ENCODE results near the gene RHPN2. TPM values are rescaled to one million over a fixed set of nuclear protein-coding genes. Genes with fewer than 3 reads are reported as not detected.
"Not testable (repeated sequence)": the region's sequence is repeated elsewhere in the genome, so short reads cannot be mapped to it uniquely, and the experiment has no call there.

Gene RHPN2
- total and polyA plus RNA-seq, 5 donors from 2014 or later = 0.17 to 0.76 (median 0.37) TPM

- Mint-ChIP-seq H3K27me3 (peaks cover 14% of the 10 kb centered on the region), H3K27ac (peak overlapping the region in 1 of 3 donors; percentile 62), H3K4me3 (no peak overlapping the region), H3K9me3 (no peaks in the 10 kb centered on the region), H3K4me1 (no peaks in the 10 kb centered on the region), H3K36me3 (no peaks in the 10 kb centered on the region)
- no peak overlapping the region for H3K27ac ChIP-seq (ENCODE audit: insufficient read depth, low read length, poor library complexity, severe bottlenecking)
- no peaks in the 10 kb centered on the region for H3K36me3 ChIP-seq (ENCODE audit: control insufficient read depth, insufficient read depth, low read length)
- no peak for ATAC-seq (ENCODE audit: low read depth in 2 of 2)
- no peaks in the 10 kb centered on the region for H3K4me1 ChIP-seq (ENCODE audit: control insufficient read depth, insufficient read depth, low read length, poor library complexity, severe bottlenecking)
- H3K9me3 ChIP-seq (ENCODE audit: control insufficient read depth in 2 of 2, low read length in 2 of 2) = no peaks in the 10 kb centered on the region
- DNase-seq = no peak
- H3K27me3 ChIP-seq (ENCODE audit: control insufficient read depth, insufficient read depth, low read length) = no peaks in the 10 kb centered on the region
- no peak overlapping the region for H3K4me3 ChIP-seq (ENCODE audit: low read depth, low read length)
Measured at GRCh38 chr19:33048806-33049676, 15.6 kb downstream of the RHPN2 start.

GRCh38 chr19:33047422-33047821 lies 17.3 kb downstream of the RHPN2 start:
- peaks cover 21% of the 10 kb centered on the region for H3K27me3 Mint-ChIP-seq
- no peaks in the 10 kb centered on the region for H3K4me1 Mint-ChIP-seq
- H3K27me3 ChIP-seq (ENCODE audit: control insufficient read depth, insufficient read depth, low read length) = no peaks in the 10 kb centered on the region
- H3K9me3 Mint-ChIP-seq = no peaks in the 10 kb centered on the region
- H3K4me1 ChIP-seq (ENCODE audit: control insufficient read depth, insufficient read depth, low read length, poor library complexity, severe bottlenecking) = no peaks in the 10 kb centered on the region
- H3K4me3 ChIP-seq (ENCODE audit: low read depth, low read length) = no peak overlapping the region
- DNase-seq = no peak
- no peak overlapping the region for H3K4me3 Mint-ChIP-seq
- ATAC-seq (ENCODE audit: low read depth in 2 of 2) = no peak
- H3K36me3 Mint-ChIP-seq = no peaks in the 10 kb centered on the region
- H3K36me3 ChIP-seq (ENCODE audit: control insufficient read depth, insufficient read depth, low read length) = no peaks in the 10 kb centered on the region
- no peak overlapping the region for H3K27ac Mint-ChIP-seq
- no peak overlapping the region for H3K27ac ChIP-seq (ENCODE audit: insufficient read depth, low read length, poor library complexity, severe bottlenecking)
- H3K9me3 ChIP-seq (ENCODE audit: control insufficient read depth in 2 of 2, low read length in 2 of 2) = no peaks in the 10 kb centered on the region

GRCh38 chr19:33041828-33042160 lies 22.9 kb downstream of the RHPN2 start:
- H3K9me3 ChIP-seq (ENCODE audit: control insufficient read depth in 2 of 2, low read length in 2 of 2); H3K4me3 Mint-ChIP-seq; H3K27me3 ChIP-seq (ENCODE audit: control insufficient read depth, insufficient read depth, low read length); H3K36me3 Mint-ChIP-seq; H3K4me1 ChIP-seq (ENCODE audit: control insufficient read depth, insufficient read depth, low read length, poor library complexity, severe bottlenecking); H3K4me1 Mint-ChIP-seq; DNase-seq; H3K9me3 Mint-ChIP-seq; H3K4me3 ChIP-seq (ENCODE audit: low read depth, low read length); ATAC-seq (ENCODE audit: low read depth in 2 of 2); H3K36me3 ChIP-seq (ENCODE audit: control insufficient read depth, insufficient read depth, low read length); H3K27ac ChIP-seq (ENCODE audit: insufficient read depth, low read length, poor library complexity, severe bottlenecking); H3K27ac Mint-ChIP-seq: not testable (repeated sequence)
- peaks cover 20% of the 10 kb centered on the region for H3K27me3 Mint-ChIP-seq

- H3K4me1 ChIP-seq (ENCODE audit: control insufficient read depth, insufficient read depth, low read length, poor library complexity, severe bottlenecking) = no peaks in the 10 kb centered on the region
- H3K27ac ChIP-seq (ENCODE audit: insufficient read depth, low read length, poor library complexity, severe bottlenecking) = no peak overlapping the region
- H3K4me3 Mint-ChIP-seq = no peak overlapping the region
- H3K9me3 Mint-ChIP-seq = no peaks in the 10 kb centered on the region
- H3K4me3 ChIP-seq (ENCODE audit: low read depth, low read length) = no peak overlapping the region
- peaks cover 14% of the 10 kb centered on the region for H3K27me3 Mint-ChIP-seq
- DNase-seq (no peak), ATAC-seq (ENCODE audit: low read depth in 2 of 2) (no peak)
- H3K4me1 Mint-ChIP-seq = peaks cover 0 to 9% (median 7%) of the 10 kb centered on the region in 4 donors
- no peaks in the 10 kb centered on the region for H3K27me3 ChIP-seq (ENCODE audit: control insufficient read depth, insufficient read depth, low read length)
- no peaks in the 10 kb centered on the region for H3K36me3 ChIP-seq (ENCODE audit: control insufficient read depth, insufficient read depth, low read length)
- H3K36me3 Mint-ChIP-seq = no peaks in the 10 kb centered on the region
- H3K27ac Mint-ChIP-seq = no peak overlapping the region
- no peaks in the 10 kb centered on the region for H3K9me3 ChIP-seq (ENCODE audit: control insufficient read depth in 2 of 2, low read length in 2 of 2)
Measured at GRCh38 chr19:33040994-33041827, 23.5 kb downstream of the RHPN2 start.

- Histone ChIP-seq H3K36me3 (ENCODE audit: control insufficient read depth, insufficient read depth, low read length) (no peaks in the 10 kb centered on the region), H3K9me3 (ENCODE audit: control insufficient read depth in 2 of 2, low read length in 2 of 2) (no peaks in the 10 kb centered on the region), H3K27me3 (ENCODE audit: control insufficient read depth, insufficient read depth, low read length) (no peaks in the 10 kb centered on the region), H3K27ac (ENCODE audit: insufficient read depth, low read length, poor library complexity, severe bottlenecking) (no peak overlapping the region), H3K4me1 (ENCODE audit: control insufficient read depth, insufficient read depth, low read length, poor library complexity, severe bottlenecking) (no peaks in the 10 kb centered on the region), H3K4me3 (ENCODE audit: low read depth, low read length) (no peak overlapping the region)
- peaks cover 0 to 9% (median 7%) of the 10 kb centered on the region in 4 donors for H3K4me1 Mint-ChIP-seq
- H3K4me3 Mint-ChIP-seq = no peak overlapping the region
- peaks cover 11% of the 10 kb centered on the region for H3K27me3 Mint-ChIP-seq
- ATAC-seq (ENCODE audit: low read depth in 2 of 2) (no peak), DNase-seq (no peak)
- peak overlapping the region in 1 of 3 donors; percentile 65 for H3K27ac Mint-ChIP-seq
- no peaks in the 10 kb centered on the region for H3K36me3 Mint-ChIP-seq
- H3K9me3 Mint-ChIP-seq = no peaks in the 10 kb centered on the region
Measured at GRCh38 chr19:33039815-33040214, 24.9 kb downstream of the RHPN2 start.

- Histone ChIP-seq H3K9me3 (ENCODE audit: control insufficient read depth in 2 of 2, low read length in 2 of 2) (no peaks in the 10 kb centered on the region), H3K4me1 (ENCODE audit: control insufficient read depth, insufficient read depth, low read length, poor library complexity, severe bottlenecking) (no peaks in the 10 kb centered on the region), H3K27ac (ENCODE audit: insufficient read depth, low read length, poor library complexity, severe bottlenecking) (no peak overlapping the region), H3K36me3 (ENCODE audit: control insufficient read depth, insufficient read depth, low read length) (no peaks in the 10 kb centered on the region), H3K27me3 (ENCODE audit: control insufficient read depth, insufficient read depth, low read length) (no peaks in the 10 kb centered on the region), H3K4me3 (ENCODE audit: low read depth, low read length) (no peak overlapping the region)
- H3K4me1 Mint-ChIP-seq = peaks cover 0 to 9% (median 7%) of the 10 kb centered on the region in 4 donors
- no peak for ATAC-seq (ENCODE audit: low read depth in 2 of 2)
- peak overlapping the region in 1 of 4 donors; percentile 13 for H3K4me3 Mint-ChIP-seq
- peak overlapping the region in 1 of 3 donors; percentile 62 for H3K27ac Mint-ChIP-seq
- no peaks in the 10 kb centered on the region for H3K9me3 Mint-ChIP-seq
- no peak for DNase-seq
- no peaks in the 10 kb centered on the region for H3K36me3 Mint-ChIP-seq
- peaks cover 11% of the 10 kb centered on the region for H3K27me3 Mint-ChIP-seq
Measured at GRCh38 chr19:33039108-33039599, 25.5 kb downstream of the RHPN2 start.

GRCh38 chr19:33037168-33038025 lies 27.3 kb downstream of the RHPN2 start:
- not testable (repeated sequence) for H3K4me1 Mint-ChIP-seq; H3K4me1 ChIP-seq (ENCODE audit: control insufficient read depth, insufficient read depth, low read length, poor library complexity, severe bottlenecking); H3K9me3 ChIP-seq (ENCODE audit: control insufficient read depth in 2 of 2, low read length in 2 of 2); H3K36me3 Mint-ChIP-seq; H3K9me3 Mint-ChIP-seq; H3K27ac ChIP-seq (ENCODE audit: insufficient read depth, low read length, poor library complexity, severe bottlenecking); H3K27me3 Mint-ChIP-seq; H3K36me3 ChIP-seq (ENCODE audit: control insufficient read depth, insufficient read depth, low read length); ATAC-seq (ENCODE audit: low read depth in 2 of 2); H3K27me3 ChIP-seq (ENCODE audit: control insufficient read depth, insufficient read depth, low read length)
- DNase-seq = peak in 2 of 3 donors; percentile 15
- Mint-ChIP-seq H3K27ac (peak overlapping the region; percentile 91 to 94 (median 92)), H3K4me3 (peak overlapping the region; percentile 34 to 91 (median 80))
- H3K4me3 ChIP-seq (ENCODE audit: low read depth, low read length) = peak overlapping the region; percentile 62

Data from CD4-positive, CD25-positive, alpha-beta regulatory T cell (primary cell).